Bronchial epithelial cell (primary cell): Measurements from ENCODE around the gene LAG3. TPM values are rescaled to one million over a fixed set of nuclear protein-coding genes. Genes with fewer than 3 reads are reported as not detected.
A peak's percentile ranks its signal among the peaks of the same experiment; 100 is the strongest.

Experiments
- DNase-seq: peaks from one replicate; pipeline ENCODE4 v3.0.0-alpha.2; 2010; ENCODE audit warnings: low read depth
- FAIRE-seq: peaks from 2 replicates; lab custom pipeline; 2011; peaks lifted over from hg19 to GRCh38; lab: Jason Lieb, UNC
- H3K27me3 ChIP-seq: 2 replicates; pipeline ENCODE4 v1.5.1; 2011; ENCODE audit warnings: low read length; ENCODE audit not compliant: control insufficient read depth, insufficient read depth
- H3K36me3 ChIP-seq: 2 replicates; pipeline ENCODE4 v1.5.1; 2011; ENCODE audit warnings: low read length; ENCODE audit not compliant: control insufficient read depth, insufficient read depth
- H3K4me3 ChIP-seq: 2 replicates; pipeline ENCODE4 v1.5.1; 2011; ENCODE audit warnings: mild to moderate bottlenecking, low read depth, low read length, control low read depth
- CTCF ChIP-seq: IDR thresholded peaks from 2 replicates; pipeline ENCODE4 v1.5.1; 2011; ENCODE audit warnings: mild to moderate bottlenecking, moderate library complexity, low read length, control low read depth, inconsistent platforms; ENCODE audit not compliant: insufficient read depth, severe bottlenecking
- total RNA-seq: library from RNA; depleted of rRNA; stranded (reverse); fragments of >200 nt; gene quantifications from 2 replicates; pipeline ENCODE4 v1.2.1, GENCODE V29; 2014

Gene LAG3
- total RNA-seq, 1 donor from 2014 or later = not detected

GRCh38 chr12:6819106-6820030 is 47.0 kb downstream of the LAG3 start:
- FAIRE-seq (peak; percentile 98), DNase-seq (no peak)
- no peak for TF ChIP-seq CTCF
- H3K36me3 ChIP-seq = no peaks in the 10 kb centered on the region
- H3K4me3 ChIP-seq = no peak overlapping the region
- peaks cover 23% of the 10 kb centered on the region for H3K27me3 ChIP-seq

GRCh38 chr12:6820166-6820565 is 47.8 kb downstream of the LAG3 start:
- peaks cover 23% of the 10 kb centered on the region for H3K27me3 ChIP-seq
- no peak for FAIRE-seq
- no peaks in the 10 kb centered on the region for H3K36me3 ChIP-seq
- H3K4me3 ChIP-seq = no peak overlapping the region
- TF ChIP-seq CTCF = no peak
- DNase-seq = no peak

- no peak for TF ChIP-seq CTCF
- Histone ChIP-seq H3K4me3 (peak within 1 kb of the TSS; percentile 14), H3K36me3 (no peaks in the 10 kb centered on the region), H3K27me3 (peaks cover 23% of the 10 kb centered on the region)
- no peak for DNase-seq
- no peak for FAIRE-seq
Measured at GRCh38 chr12:6821591-6822425, 49.5 kb downstream of the LAG3 start, which contains the start of gene GPR162. TSS of gene GPR162 (plus strand) at chr12:6821821. CDS start at chr12:6823899, 2,078 bp downstream.

- no peak overlapping the region for H3K4me3 ChIP-seq
- no peaks in the 10 kb centered on the region for H3K36me3 ChIP-seq
- TF ChIP-seq CTCF = no peak
- FAIRE-seq = no peak
- H3K27me3 ChIP-seq = peaks cover 23% of the 10 kb centered on the region
- DNase-seq = no peak
Measured at GRCh38 chr12:6822426-6823135, 50.3 kb downstream of the LAG3 start.

- Histone ChIP-seq H3K36me3 (no peaks in the 10 kb centered on the region), H3K4me3 (no peak overlapping the region), H3K27me3 (peaks cover 23% of the 10 kb centered on the region)
- DNase-seq (no peak), FAIRE-seq (peak; percentile 66)
- TF ChIP-seq CTCF = no peak
Measured at GRCh38 chr12:6823182-6824084, 51.1 kb downstream of the LAG3 start.
